HL-60/S4 (cell line): ENCODE results near the gene MED16.

Source experiments
- in situ Hi-C: fragments of 300-500 bp; cut with MboI; formaldehyde crosslinking; loops from 2 replicates; pipeline ENCODE4 v1.14.3; 2022; ENCODE audit warnings: low sequenced_read_pairs

MED16 gene, protein sequence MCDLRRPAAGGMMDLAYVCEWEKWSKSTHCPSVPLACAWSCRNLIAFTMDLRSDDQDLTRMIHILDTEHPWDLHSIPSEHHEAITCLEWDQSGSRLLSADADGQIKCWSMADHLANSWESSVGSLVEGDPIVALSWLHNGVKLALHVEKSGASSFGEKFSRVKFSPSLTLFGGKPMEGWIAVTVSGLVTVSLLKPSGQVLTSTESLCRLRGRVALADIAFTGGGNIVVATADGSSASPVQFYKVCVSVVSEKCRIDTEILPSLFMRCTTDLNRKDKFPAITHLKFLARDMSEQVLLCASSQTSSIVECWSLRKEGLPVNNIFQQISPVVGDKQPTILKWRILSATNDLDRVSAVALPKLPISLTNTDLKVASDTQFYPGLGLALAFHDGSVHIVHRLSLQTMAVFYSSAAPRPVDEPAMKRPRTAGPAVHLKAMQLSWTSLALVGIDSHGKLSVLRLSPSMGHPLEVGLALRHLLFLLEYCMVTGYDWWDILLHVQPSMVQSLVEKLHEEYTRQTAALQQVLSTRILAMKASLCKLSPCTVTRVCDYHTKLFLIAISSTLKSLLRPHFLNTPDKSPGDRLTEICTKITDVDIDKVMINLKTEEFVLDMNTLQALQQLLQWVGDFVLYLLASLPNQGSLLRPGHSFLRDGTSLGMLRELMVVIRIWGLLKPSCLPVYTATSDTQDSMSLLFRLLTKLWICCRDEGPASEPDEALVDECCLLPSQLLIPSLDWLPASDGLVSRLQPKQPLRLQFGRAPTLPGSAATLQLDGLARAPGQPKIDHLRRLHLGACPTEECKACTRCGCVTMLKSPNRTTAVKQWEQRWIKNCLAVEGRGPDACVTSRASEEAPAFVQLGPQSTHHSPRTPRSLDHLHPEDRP

DNA sequence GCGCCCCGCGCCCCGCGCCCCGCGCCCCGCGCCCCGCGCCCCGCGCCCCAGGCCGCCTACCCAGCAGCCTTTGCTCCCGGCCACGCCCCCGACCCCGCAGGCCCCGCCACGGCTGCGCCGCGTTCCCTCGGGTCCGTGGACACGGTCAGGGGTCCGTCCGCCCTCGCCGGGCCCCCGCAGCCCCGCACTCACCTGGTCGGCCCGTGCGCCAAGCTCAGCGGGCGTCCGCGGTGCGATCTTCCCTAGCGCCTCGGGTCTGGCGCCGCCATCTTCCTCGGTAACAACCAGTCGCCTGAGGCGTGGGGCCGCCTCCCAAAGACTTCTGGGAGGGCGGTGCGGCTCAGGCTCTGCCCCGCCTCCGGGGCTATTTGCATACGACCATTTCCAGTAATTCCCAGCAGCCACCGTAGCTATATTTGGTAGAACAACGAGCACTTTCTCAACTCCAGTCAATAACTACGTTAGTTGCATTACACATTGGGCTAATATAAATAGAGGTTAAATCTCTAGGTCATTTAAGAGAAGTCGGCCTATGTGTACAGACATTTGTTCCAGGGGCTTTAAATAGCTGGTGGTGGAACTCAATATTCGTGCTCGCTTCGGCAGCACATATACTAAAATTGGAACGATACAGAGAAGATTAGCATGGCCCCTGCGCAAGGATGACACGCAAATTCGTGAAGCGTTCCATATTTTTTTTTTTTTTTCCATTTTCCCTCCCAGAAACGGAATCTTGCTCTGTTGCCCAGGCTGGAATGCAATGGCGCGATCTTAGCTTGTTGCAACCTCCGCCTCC is at the start of gene MED16, which contains the start of gene RNU6-9:
Gene MED16, minus strand, starts transcription at position 294 of the 796 bp plus-strand sequence. CDS start 2,056 bp downstream, outside the sequence.
Gene RNU6-9, plus strand, starts transcription at position 591 of the 796 bp plus-strand sequence.
- in situ Hi-C loops, result no loop called here

DNA sequence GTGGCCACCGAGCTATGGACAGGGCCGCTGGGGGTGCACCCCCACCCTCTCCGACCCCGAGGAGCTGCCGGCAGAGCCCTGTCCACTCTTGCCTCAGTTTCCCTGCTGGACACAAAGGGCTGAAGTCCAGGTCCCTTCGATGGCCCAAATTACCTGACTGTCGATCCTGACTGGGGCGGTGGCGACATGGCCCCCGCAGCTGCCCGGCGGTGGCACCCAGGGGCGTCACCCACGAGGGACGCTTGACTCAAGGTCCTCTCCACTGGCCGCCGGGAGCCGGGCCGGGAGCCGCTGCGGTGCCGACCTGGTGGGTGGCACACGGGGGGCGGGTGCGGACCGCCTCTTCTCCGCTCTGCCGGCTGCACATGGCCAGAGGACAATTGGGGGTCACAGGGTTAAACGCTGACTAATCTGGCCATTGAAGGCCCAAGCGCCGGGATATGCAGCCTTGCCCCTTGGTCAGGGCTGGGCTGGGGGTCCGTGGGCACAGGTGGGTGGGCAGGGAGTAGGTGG is 49.2 kb upstream of the MED16 start:
- in situ Hi-C loops, result no loop called here

DNA sequence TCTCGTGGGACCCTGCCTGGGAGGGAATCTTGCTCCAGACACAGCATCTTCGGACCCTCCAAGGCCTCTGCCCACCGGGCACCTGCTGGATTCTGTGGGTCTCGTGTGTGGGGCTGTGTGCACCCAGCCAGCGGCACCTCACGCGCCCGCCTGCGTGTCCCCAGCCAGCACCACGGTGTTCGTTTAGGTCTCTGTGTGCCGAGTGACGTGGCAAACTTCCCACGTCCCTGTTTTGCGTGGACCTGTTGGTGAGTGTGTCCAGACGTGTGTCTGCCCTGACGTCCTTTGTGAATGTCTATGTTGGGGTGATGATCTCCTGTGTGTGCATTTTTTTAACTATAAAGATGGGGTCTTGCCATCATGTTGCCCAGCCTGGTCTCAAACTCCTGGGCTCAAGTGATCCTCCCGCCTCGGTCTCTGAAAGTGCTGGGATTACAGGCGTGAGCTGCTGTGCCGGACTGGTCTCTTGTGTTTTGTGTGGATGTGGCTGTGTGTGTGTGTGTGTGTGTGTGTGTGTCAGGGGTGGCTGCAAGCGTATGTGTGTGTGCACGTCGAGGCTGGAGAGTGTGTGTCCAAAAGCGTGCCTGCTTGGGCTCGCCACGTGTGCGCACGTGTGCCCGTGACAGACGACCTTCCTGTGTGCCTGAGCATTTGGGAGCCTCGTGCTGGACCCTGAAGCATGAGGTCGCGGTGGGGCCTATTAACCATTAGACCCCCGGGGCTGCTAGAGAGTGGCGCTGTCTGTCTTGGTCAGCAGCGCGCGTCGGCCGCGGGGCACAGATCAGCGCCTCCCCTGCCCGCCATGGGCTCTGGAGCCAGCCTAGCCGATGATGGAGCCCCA is 48.5 kb upstream of the MED16 start:
- in situ Hi-C loops, result no loop called here

DNA sequence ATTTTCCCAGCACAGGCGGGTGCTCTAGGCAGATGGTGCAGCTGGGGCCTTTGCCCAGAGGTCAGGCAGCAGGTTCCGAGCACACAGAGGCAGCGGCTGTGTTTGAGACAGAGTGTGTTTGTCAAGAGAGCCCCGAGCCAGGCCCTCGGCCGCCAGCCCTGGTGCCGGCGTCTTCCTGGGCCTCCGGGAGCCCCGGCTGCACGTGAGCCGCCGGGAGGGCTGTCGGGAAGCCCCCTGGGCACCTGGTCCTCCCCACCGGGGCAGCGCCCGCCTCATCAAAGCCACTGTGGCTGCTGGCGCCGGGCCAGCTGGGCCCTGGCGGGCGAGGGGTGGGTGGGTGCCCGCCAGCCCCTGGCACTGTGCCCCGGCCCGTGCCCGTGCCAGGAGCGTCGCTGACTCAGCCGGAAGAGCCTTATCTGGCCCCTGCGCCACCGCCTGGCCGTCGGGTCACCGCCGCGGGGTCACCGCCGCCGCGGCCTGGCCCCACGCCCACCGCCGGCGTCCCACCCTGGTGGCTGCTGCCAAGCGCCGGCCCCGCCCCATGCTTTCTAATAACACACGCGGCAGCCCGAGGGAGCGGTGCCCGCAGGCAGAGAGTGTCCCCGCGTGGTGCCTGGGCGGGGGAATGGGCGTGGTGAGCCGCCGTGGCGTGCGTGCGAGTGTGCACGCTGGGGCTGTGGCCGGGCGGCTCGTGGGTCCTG is 47.8 kb upstream of the MED16 start:
- in situ Hi-C loops, result no loop called here

DNA sequence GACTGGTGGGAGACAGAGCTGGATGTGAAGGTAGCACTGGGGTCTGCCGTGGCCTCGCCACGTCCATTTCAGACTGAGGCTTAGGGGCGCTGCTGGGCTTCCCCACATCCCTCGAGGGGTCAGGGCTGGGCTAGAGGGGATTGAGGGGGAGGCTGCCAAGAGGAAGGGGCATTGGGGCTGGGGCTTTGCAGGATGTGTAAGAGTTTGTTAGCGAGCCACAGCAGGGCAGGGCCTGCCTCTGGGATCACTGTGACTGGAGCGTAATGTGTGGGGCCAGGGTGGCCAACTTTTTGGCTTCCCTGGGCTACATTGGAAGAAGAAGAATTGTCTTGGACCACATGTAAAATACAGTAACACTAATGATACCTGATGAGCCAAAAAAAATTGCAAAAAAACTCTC is 46.9 kb upstream of the MED16 start:
- in situ Hi-C loops, result no loop called here

DNA sequence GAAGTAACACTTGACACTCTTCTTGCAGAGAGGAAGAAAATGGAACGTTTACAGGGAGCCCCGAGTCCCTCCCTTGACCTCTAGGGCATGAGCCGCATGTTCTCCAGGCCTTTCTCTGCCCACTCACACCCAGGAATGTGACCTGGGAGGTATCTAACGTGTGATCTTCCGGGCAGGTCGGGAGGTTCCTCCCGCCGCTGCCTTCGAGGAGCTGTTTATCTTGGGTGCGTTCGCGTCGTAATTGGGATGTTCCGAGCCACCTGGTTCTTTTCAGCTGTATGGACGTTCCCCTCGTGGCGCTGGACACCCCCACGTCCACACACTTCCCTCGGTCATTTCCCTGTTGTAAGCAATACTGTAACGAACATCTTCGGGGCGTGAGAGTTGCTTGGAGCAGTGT is 46.5 kb upstream of the MED16 start:
- in situ Hi-C loops, result no loop called here

DNA sequence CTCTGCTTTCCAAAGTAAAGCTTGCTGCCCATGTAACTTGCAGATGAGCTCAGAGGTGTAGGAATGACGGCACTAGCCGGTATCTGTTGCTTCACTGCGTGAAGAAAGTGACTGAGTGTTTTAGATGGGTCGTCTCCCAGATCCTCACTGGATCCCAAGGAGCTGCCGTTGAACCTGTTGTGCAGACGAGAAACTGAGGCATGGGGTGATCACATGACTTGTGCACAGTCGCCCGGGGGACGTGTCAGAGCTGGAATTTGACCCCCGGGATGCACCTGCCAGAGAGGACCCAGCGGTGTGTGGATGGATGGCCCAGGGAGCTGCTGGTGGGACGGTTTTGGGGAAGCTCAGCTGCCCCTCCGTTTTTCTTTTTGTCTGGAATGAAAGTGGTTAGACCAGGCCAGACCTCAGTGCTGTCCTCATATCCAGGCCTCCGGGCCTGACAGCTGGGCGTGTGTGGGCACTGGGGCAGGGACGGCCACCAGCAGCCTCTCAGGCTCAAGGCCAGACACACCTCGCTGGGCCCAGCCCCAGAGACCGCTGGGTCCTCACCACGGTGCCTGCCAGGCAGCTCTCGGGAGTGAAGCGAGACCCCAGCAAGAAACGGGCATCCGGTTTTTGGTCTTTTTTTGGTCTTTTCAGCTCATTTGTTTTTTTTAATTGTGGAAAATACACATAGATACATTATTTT is 45.4 kb upstream of the MED16 start:
- in situ Hi-C loops, result no loop called here

DNA sequence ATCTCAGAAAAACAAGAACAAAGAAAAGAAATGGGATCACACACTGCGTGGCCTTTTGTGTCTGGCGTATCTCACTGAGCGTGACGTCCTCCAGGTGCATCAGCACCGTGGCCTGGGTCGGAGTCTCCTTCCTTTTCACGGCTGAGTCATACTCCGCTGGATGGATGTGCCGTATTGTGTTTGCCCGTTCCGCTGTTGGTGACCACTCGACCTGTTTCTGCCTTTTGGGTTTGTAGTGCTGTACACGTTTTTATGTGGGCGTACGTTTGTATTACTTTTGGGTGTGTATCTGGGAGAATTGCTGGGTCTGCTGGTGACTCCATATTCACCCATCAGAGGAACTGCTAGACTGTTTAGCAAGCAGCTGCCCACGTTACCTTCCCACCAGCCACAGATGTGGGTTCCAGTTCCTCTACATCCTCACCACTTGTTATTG is 44.3 kb upstream of the MED16 start:
- in situ Hi-C loops, result no loop called here

DNA sequence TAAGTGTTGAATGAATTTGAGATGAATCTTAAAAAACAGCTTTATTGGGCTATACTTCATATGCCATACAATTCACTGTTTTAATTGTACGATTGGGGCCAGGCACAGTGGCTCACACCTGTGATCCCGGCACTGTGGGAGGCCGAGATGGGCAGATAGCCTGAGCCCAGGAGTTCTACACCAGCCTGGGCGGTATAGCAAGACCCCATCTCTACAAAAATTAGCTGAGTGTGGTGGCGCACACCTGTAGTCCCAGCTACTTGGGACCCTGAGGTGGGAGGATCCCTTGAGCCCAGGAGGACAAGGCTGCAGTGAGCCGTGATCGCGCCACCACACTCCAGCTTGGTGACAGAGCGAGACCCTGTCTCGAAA is 43.2 kb upstream of the MED16 start:
- in situ Hi-C loops, result no loop called here

DNA sequence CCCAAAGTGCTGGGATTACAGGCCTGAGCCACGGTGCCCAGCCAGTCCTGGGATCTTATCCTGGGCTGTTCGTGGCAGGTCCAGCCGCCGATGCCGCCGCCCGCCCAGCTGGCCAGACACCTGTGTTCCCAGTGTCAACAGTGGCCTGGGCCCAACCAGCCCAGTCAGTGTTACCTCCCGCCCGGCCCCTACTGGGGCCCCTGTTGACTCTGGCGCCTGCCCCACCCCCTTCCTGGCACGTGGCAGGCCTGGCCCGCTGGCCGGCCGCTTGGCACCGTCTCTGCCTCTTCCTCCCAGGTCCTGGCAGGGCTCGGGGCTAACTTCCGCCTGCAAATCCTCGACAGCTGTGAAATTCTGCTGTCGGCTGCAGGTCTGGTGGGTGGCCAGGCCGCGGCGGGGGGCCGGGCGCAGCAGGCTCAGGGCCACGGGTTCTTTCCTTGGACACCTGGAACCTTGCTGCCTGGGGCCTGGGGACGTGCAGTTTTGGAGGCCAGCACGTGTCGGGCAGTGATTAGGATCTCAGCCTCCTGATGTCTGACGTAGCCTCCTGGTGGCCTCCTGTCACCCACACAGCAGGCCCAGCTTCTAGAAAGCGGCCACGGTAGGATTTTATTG is 42.0 kb upstream of the MED16 start:
- in situ Hi-C loops, result no loop called here

DNA sequence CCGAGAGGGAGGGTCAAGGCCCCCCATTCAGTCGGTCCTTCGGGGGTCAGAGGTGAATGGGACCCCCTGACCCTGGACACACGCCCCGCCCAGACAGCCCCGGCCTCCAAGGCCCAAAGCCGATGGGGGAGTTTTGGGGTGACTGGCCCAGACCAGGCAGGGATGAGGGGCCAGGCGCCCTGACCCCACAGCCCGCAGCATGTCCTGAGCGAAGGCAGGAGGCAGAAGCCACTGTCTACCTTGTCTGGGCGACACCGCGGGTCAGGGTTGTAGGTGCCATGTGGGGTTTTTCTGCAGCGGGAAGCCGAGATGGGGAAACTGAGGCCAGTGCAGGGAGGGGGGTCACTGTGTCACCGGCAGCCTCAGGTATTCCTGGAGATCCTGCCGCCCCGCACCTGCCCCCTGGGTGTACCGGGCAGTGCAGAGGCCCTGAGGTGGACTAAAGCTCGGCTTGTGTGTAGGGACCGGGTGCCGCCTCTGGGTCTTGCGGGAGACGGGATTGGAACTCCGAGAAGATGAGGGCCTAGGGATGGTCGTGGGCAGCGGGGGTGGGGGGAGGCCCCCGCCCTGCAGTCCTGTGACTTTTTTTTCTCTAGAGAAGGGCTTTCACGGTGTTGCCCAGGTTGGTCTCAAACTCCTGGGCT is 41.3 kb upstream of the MED16 start:
- in situ Hi-C loops, result no loop called here

DNA sequence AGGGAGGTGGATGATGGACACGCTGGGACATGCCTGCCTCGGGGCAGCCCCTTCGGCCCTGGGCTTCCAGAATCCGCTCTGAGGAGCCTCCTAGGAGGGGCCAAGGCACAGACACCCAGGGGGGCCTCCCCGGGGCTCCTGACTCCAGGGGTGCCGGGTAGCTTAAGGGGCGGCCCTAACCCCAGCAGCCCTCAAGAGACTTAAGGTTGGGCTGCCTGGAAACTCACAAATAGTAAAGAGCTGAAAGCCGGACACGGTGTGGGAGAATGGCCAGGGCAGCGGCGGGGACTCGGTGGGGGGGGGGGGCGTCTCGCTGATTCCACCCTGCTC is 40.5 kb upstream of the MED16 start:
- in situ Hi-C loops, result no loop called here

DNA sequence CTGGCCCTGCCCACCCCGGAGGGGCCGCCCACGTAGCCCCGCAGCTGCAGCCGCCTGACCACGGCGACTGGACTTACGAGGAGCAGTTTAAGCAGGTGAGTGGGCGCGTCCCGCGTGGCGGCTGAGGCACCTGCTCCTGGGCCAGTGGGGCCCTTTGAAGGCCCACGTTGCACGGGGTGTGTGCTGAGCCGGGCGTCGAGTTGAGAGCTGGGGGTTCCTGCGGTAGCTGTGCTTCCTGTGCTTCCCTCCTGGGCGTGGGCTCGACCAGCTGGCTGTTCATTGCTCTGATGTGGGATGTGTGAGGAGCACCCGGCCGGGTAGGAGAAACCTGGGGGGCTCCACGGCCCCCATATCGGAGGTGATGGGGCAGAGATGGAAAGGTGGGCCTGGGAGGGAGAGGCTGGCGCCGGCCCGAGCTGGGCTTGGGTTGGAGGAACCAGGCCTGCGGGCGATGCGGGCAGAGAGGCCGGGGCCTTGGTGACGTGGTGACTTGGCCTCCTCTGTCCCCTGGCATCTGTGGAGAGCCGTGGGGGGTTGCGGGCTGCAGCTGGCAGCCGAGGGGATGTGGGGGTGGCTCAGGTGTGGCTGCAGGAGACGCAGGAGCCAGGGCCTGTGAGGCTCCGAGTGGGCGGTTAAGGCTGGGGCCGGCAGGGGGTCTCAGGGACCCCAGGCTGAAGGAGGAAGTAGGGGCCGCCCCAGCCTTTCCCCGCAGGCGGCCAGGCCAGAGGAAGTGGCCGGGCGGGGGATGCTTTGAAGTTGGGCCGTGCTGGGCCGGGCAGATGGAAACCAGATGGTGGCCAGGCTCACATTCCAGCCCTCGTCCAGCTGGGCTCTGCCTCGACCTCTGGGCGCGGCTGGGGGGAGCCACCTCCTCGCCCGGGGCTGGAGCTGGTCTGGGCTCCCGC is 39.9 kb upstream of the MED16 start:
- in situ Hi-C loops, result no loop called here

DNA sequence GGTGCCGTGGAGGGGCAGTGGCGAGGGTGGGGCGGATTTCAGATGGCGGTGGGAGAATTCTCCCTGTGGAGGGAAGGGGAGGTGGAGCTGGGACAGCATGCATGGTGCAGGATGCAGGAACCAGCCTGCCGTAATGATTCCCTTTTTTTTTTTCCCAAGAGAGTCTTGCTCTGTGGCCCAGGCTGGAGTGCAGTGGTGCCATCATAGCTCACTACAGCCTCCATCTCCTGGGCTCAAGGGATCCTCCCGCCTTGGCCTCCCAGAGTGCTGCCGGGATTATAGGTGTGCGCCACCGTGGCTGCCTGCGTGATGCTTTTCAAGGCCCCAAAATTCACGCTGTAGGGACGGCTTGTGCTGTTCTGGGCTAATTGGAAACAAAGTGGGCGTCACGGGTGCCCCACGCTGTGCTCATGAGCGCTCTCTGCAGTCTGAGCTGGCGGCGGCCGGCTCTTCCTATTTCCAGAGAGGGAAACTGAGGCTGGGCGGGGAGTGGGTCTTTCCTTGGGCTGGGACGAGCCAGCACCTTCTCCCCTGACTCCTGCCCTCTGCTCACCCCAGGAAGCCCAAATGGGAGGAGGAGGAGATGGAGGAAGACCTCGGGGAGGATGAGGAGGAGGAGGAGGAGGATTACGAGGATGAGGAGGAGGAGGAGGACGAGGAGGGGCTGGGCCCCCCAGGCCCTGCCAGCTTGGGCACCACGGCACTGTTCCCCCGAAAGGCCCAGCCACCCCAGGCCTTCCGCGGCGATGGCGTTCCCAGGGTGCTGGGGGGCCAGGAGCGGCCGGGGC is 39.1 kb upstream of the MED16 start:
- in situ Hi-C loops, result no loop called here

DNA sequence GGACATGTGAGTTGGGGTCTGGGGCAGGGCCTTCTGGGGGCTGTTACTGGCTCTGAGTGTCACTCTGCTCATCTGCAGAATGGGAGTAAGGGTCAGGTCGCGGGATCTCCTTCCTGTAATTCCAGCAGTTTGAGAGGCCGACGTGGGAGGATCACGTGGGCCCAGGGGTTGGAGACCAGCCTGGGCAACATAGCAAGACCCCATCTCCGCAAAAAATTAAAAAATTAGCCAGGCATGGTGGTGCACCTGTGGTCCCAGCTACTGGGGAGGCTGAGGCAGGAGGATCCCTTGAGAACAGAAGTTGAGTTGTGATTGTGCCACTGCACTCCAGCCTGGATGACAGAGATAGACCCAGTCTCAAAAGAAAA is 36.9 kb upstream of the MED16 start:
- in situ Hi-C loops, result loop anchor here (10.0 kb wide), 1 partner anchor 315 kb away; the partner anchor contains the start of genes ATP5F1D and MIDN
